Large intestine (tissue), 1 donor: ENCODE measurements around the gene SLC6A12. TPM values are rescaled to one million over a fixed set of nuclear protein-coding genes. Genes with fewer than 3 reads are reported as not detected.

ENCODE experiments used
- polyA plus RNA-seq: library from polyadenylated mRNA; unstranded; fragments of 120-200 nt; gene quantifications from one replicate; pipeline ENCODE4 v1.2.1, GENCODE V29; 2013

The SLC6A12 gene
- polyA plus RNA-seq, 1 donor: 0.27 TPM

Other genes starting within 250 kb of the SLC6A12 start
- 2.7 TPM for gene IQSEC3, start 147.4 kb downstream of the SLC6A12 start, polyA plus RNA-seq
- gene SLC6A13, start 48.7 kb upstream of the SLC6A12 start, polyA plus RNA-seq: 0.28 TPM
- 25.9 TPM for gene KDM5A, start 175.2 kb upstream of the SLC6A12 start, polyA plus RNA-seq
- gene CCDC77, start 187.5 kb upstream of the SLC6A12 start, polyA plus RNA-seq: 12.0 TPM
- gene B4GALNT3, start 245.8 kb upstream of the SLC6A12 start, polyA plus RNA-seq: 5.9 TPM